HEK293 (cell line): Measurements from ENCODE around the gene NAGA.
A peak's percentile ranks its signal among the peaks of the same experiment; 100 is the strongest.

Experiments used
- CTCF ChIA-PET: fragments of 350-600 bp; formaldehyde crosslinking; extraction: SDS; loops from one replicate; lab custom pipeline; 2021; ENCODE audit warnings: antibody characterized with exemption; lab: Yijun Ruan, JAX
- POLR2A ChIA-PET: fragments of 300-600 bp; formaldehyde crosslinking; extraction: SDS; loops from one replicate; lab custom pipeline; 2020; ENCODE audit warnings: antibody characterized with exemption, inconsistent platforms; lab: Yijun Ruan, JAX
- H3K27ac ChIP-seq: fragments of 200-500 bp; sonication (Bioruptor generic); 2 replicates; pipeline ENCODE4 v1.5.1; 2014; ENCODE audit warnings: low read depth, low read length, control low read depth, inconsistent platforms; ENCODE audit errors: extremely low read depth
- H3K36me3 ChIP-seq, 2 experiments: fragments of 200-500 bp in 1 of 2; sonication (Bioruptor generic) in 1 of 2; 1 replicate in 1 of 2; 2 replicates in 1 of 2; pipeline ENCODE4 v1.5.1; 2014 to 2017; ENCODE audit warnings: inconsistent platforms in 2 of 2, low read length in 2 of 2; ENCODE audit not compliant: control insufficient read depth in 2 of 2, insufficient read depth in 1 of 2
- H3K4me1 ChIP-seq: fragments of 200-500 bp; sonication (Bioruptor generic); 2 replicates; pipeline ENCODE4 v1.5.1; 2014; ENCODE audit warnings: mild to moderate bottlenecking, low read length, inconsistent platforms; ENCODE audit not compliant: control insufficient read depth, insufficient read depth
- H3K4me3 ChIP-seq: 2 replicates; pipeline ENCODE4 v1.5.1; 2011; ENCODE audit warnings: low read depth, mild to moderate bottlenecking, control low read depth, low read length, moderate library complexity
- H3K9me3 ChIP-seq: fragments of 200-500 bp; sonication (Bioruptor generic); 2 replicates; pipeline ENCODE4 v1.5.1; 2014; ENCODE audit warnings: low read depth, low read length, inconsistent platforms; ENCODE audit not compliant: control insufficient read depth, insufficient read depth
- FEZF1 ChIP-seq: fragments of 450-650 bp; formaldehyde crosslinking; IDR thresholded peaks from 2 replicates; pipeline ENCODE4 v1.5.1; 2016; ENCODE audit warnings: missing biosample characterization, missing genetic modification characterization
- KLF7 ChIP-seq: fragments of 450-650 bp; formaldehyde crosslinking; IDR thresholded peaks from 2 replicates; pipeline ENCODE4 v1.5.1; 2016; ENCODE audit warnings: missing biosample characterization, missing genetic modification characterization, borderline replicate concordance
- OVOL3 ChIP-seq: fragments of 450-650 bp; formaldehyde crosslinking; IDR thresholded peaks from 2 replicates; pipeline ENCODE4 v1.5.1; 2016; ENCODE audit warnings: missing biosample characterization, missing genetic modification characterization
- SCRT2 ChIP-seq: fragments of 450-650 bp; formaldehyde crosslinking; IDR thresholded peaks from 2 replicates; pipeline ENCODE4 v1.5.1; 2016; ENCODE audit warnings: missing biosample characterization, missing genetic modification characterization
- YY1 ChIP-seq: fragments of 450-650 bp; formaldehyde crosslinking; IDR thresholded peaks from 2 replicates; pipeline ENCODE4 v1.5.1; 2018; ENCODE audit warnings: missing biosample characterization, missing genetic modification characterization
- YY2 ChIP-seq: fragments of 450-650 bp; formaldehyde crosslinking; IDR thresholded peaks from 2 replicates; pipeline ENCODE4 v1.5.1; 2016; ENCODE audit warnings: missing biosample characterization, missing genetic modification characterization
- ZNF175 ChIP-seq: fragments of 450-650 bp; formaldehyde crosslinking; IDR thresholded peaks from 2 replicates; pipeline ENCODE4 v1.5.1; 2016; ENCODE audit warnings: missing biosample characterization, missing genetic modification characterization
- ZNF24 ChIP-seq: fragments of 450-650 bp; formaldehyde crosslinking; IDR thresholded peaks from 2 replicates; pipeline ENCODE4 v1.5.1; 2016; ENCODE audit warnings: missing biosample characterization, missing genetic modification characterization
- ZNF266 ChIP-seq: fragments of 450-650 bp; formaldehyde crosslinking; IDR thresholded peaks from 2 replicates; pipeline ENCODE4 v1.5.1; 2016; ENCODE audit warnings: missing biosample characterization, missing genetic modification characterization, low read depth
- ZNF416 ChIP-seq: fragments of 450-650 bp; formaldehyde crosslinking; IDR thresholded peaks from 2 replicates; pipeline ENCODE4 v1.5.1; 2016; ENCODE audit warnings: missing biosample characterization, missing genetic modification characterization
- ZNF530 ChIP-seq: fragments of 450-650 bp; formaldehyde crosslinking; IDR thresholded peaks from 2 replicates; pipeline ENCODE4 v1.5.1; 2016; ENCODE audit warnings: low read depth, missing biosample characterization, missing genetic modification characterization
- ZSCAN16 ChIP-seq: fragments of 450-650 bp; formaldehyde crosslinking; IDR thresholded peaks from 2 replicates; pipeline ENCODE4 v1.5.1; 2016; ENCODE audit warnings: missing biosample characterization, missing genetic modification characterization
- ZSCAN30 ChIP-seq: fragments of 450-650 bp; IDR thresholded peaks from 2 replicates; pipeline ENCODE4 v1.5.1; 2018; ENCODE audit warnings: missing biosample characterization, mild to moderate bottlenecking, missing genetic modification characterization, moderate library complexity
- TF ChIP-seq, protein P1 (sequence below): fragments of 450-650 bp; formaldehyde crosslinking; IDR thresholded peaks from 2 replicates; pipeline ENCODE4 v1.5.1; 2016; ENCODE audit warnings: missing biosample characterization, missing genetic modification characterization
- TF ChIP-seq, protein P2 (sequence below): fragments of 450-650 bp; formaldehyde crosslinking; IDR thresholded peaks from 2 replicates; pipeline ENCODE4 v1.5.1; 2016; ENCODE audit warnings: missing biosample characterization, missing genetic modification characterization
- TF ChIP-seq, protein P3 (sequence below): sonication (generic); formaldehyde crosslinking; IDR thresholded peaks from 2 replicates; pipeline ENCODE4 v1.8.1; 2022; ENCODE audit warnings: mild to moderate bottlenecking, moderate library complexity, missing genetic modification reagents
- TF ChIP-seq, protein P4 (sequence below): fragments of 450-650 bp; formaldehyde crosslinking; IDR thresholded peaks from 2 replicates; pipeline ENCODE4 v1.5.1; 2016; ENCODE audit warnings: missing biosample characterization, missing genetic modification characterization
- TF ChIP-seq, protein P5 (sequence below): fragments of 450-650 bp; formaldehyde crosslinking; IDR thresholded peaks from 2 replicates; pipeline ENCODE4 v1.5.1; 2016; ENCODE audit warnings: missing biosample characterization, missing genetic modification characterization

NAGA gene

DNA sequence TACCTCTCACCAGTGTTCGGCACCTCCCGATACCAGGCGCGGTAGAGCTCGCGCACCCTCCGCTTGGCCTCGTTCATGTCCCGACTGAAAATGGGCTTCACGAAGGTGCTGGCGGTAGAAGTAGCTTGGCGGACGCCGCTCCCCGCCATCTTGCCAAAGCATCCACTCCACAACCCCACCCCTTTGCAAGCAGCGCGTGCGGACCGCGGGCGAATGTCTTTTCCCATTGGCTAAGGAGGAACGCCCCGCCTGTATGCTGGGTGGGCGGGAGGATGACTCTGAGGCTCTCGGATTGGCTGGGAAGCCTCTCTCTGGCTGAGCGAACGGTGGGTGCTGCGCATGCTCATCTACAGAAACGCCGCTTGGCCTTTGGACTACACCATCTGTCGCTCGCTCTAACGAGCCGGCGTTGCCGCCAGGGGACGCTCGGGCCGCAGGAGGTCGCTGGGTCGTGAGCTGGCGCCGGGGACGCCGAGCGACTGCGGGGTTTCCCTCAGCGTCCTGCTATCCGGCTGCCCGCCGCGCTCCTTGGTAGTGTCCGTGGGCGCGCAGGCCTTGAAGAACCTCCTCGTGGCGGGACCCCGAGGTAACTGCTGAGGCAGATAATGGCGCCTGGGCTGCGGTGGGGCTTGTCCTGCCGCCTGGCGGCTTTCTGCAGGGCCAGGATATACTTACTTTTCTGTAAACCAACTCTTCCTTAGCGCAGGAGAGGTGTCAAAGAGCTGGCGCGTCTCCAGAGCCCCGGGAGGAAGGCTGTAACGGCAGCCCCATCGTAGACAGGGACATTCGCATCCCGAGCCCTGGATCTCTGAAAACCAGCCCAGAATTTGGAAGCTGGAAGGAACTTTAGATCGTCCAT is 20.2 kb upstream of the NAGA start, which contains the start of gene NDUFA6 (continued):
- TF ChIP-seq ZSCAN30 (tag by site-specific recombination): peak; percentile 88
- TF ChIP-seq, protein P1, sequence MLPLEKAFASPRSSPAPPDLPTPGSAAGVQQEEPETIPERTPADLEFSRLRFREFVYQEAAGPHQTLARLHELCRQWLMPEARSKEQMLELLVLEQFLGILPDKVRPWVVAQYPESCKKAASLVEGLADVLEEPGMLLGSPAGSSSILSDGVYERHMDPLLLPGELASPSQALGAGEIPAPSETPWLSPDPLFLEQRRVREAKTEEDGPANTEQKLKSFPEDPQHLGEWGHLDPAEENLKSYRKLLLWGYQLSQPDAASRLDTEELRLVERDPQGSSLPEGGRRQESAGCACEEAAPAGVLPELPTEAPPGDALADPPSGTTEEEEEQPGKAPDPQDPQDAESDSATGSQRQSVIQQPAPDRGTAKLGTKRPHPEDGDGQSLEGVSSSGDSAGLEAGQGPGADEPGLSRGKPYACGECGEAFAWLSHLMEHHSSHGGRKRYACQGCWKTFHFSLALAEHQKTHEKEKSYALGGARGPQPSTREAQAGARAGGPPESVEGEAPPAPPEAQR (tag by site-specific recombination): no peak
- TF ChIP-seq FEZF1 (tag by site-specific recombination): no peak
- peak; percentile 79 for TF ChIP-seq YY1
- TF ChIP-seq, protein P2, sequence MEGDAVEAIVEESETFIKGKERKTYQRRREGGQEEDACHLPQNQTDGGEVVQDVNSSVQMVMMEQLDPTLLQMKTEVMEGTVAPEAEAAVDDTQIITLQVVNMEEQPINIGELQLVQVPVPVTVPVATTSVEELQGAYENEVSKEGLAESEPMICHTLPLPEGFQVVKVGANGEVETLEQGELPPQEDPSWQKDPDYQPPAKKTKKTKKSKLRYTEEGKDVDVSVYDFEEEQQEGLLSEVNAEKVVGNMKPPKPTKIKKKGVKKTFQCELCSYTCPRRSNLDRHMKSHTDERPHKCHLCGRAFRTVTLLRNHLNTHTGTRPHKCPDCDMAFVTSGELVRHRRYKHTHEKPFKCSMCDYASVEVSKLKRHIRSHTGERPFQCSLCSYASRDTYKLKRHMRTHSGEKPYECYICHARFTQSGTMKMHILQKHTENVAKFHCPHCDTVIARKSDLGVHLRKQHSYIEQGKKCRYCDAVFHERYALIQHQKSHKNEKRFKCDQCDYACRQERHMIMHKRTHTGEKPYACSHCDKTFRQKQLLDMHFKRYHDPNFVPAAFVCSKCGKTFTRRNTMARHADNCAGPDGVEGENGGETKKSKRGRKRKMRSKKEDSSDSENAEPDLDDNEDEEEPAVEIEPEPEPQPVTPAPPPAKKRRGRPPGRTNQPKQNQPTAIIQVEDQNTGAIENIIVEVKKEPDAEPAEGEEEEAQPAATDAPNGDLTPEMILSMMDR (tag by site-specific recombination): peak; percentile 100
- peak; percentile 20 for TF ChIP-seq ZNF24 (tag by site-specific recombination)

DNA sequence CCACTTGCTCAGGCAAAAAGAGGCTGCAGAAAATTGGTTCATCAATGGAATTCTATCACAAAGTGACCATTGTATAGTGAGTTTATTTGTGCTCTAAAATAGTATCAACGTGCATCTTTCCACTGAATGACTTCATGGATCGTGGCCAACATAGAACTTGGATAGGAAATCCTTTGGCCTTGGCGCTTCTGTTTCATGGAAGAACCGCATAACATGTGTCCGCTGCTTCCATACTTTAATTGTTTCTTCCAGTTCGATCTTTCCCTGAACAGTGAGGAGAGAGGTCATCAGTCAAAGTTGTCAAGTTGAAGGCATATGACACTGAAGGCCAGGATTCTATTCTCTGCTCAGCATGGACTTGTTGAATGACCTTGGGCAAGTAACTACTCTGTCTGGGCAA is 15.4 kb upstream of the NAGA start:
- H3K4me1 ChIP-seq: no peaks in the 10 kb centered on the region
- peaks cover 15 to 66% of the 10 kb centered on the region in 2 experiments for H3K36me3 ChIP-seq
- H3K9me3 ChIP-seq: no peaks in the 10 kb centered on the region
- TF ChIP-seq ZNF416 (no peak), ZNF24 (tag by site-specific recombination) (no peak), SCRT2 (tag by site-specific recombination) (peak; percentile 52)
- POLR2A ChIA-PET: interaction anchor here (1.2 kb wide), 1 partner anchor 497 kb away, joined by 3 read pairs; the partner anchor contains the start of gene PMM1
- no peak overlapping the region for H3K27ac ChIP-seq
- CTCF ChIA-PET: interaction anchor here (0.6 to 1.0 kb wide), 3 partner anchors 8 to 331 kb away, joined by 3 to 5 read pairs (median 3); no protein-coding TSS in a partner anchor
- H3K4me3 ChIP-seq: no peak overlapping the region

DNA sequence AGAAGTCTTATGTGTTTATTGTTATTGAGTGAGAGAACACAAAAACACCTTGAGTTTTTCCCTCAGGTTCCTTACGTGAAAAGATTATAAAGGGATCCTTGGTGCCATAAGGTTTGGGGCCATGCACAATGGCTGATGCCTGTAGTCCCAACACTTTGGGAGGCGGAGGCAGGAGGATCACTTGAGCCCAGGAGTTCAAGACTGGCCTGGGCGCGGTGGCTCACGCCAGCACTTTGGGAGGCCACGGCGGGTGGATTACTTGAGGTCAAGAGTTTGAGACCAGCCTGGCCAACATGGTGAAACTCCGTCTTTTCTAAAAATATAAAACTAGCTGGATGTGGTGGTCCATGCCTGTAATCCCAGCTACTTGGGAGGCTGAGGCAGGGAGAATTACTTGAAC is 14.3 kb upstream of the NAGA start:
- Histone ChIP-seq H3K36me3 (peaks cover 15 to 66% of the 10 kb centered on the region in 2 experiments), H3K27ac (no peak overlapping the region), H3K4me1 (peaks cover 4% of the 10 kb centered on the region; the same call in 1 of the 2 replicates), H3K4me3 (no peak overlapping the region), H3K9me3 (no peaks in the 10 kb centered on the region)
- CTCF ChIA-PET: interaction anchor here (1.0 kb wide), 1 partner anchor 28 kb away, joined by 3 read pairs; no protein-coding TSS in a partner anchor
- POLR2A ChIA-PET: interaction anchor here (0.6 to 1.3 kb wide), 3 partner anchors 138 to 930 kb away, joined by 3 to 6 read pairs (median 3); partner anchors contain the start of genes CENPM and PACSIN2
- no peak for TF ChIP-seq ZSCAN16 (tag by site-specific recombination)
- no peak for TF ChIP-seq ZNF530 (tag by site-specific recombination)
- no peak for TF ChIP-seq OVOL3 (tag by site-specific recombination)
- TF ChIP-seq ZNF175 (tag by site-specific recombination): no peak
- TF ChIP-seq YY2 (tag by site-specific recombination): no peak
- TF ChIP-seq ZNF266: no peak
- TF ChIP-seq, protein P3, sequence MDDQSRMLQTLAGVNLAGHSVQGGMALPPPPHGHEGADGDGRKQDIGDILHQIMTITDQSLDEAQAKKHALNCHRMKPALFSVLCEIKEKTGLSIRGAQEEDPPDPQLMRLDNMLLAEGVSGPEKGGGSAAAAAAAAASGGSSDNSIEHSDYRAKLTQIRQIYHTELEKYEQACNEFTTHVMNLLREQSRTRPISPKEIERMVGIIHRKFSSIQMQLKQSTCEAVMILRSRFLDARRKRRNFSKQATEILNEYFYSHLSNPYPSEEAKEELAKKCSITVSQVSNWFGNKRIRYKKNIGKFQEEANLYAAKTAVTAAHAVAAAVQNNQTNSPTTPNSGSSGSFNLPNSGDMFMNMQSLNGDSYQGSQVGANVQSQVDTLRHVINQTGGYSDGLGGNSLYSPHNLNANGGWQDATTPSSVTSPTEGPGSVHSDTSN: no peak
- TF ChIP-seq, protein P4, sequence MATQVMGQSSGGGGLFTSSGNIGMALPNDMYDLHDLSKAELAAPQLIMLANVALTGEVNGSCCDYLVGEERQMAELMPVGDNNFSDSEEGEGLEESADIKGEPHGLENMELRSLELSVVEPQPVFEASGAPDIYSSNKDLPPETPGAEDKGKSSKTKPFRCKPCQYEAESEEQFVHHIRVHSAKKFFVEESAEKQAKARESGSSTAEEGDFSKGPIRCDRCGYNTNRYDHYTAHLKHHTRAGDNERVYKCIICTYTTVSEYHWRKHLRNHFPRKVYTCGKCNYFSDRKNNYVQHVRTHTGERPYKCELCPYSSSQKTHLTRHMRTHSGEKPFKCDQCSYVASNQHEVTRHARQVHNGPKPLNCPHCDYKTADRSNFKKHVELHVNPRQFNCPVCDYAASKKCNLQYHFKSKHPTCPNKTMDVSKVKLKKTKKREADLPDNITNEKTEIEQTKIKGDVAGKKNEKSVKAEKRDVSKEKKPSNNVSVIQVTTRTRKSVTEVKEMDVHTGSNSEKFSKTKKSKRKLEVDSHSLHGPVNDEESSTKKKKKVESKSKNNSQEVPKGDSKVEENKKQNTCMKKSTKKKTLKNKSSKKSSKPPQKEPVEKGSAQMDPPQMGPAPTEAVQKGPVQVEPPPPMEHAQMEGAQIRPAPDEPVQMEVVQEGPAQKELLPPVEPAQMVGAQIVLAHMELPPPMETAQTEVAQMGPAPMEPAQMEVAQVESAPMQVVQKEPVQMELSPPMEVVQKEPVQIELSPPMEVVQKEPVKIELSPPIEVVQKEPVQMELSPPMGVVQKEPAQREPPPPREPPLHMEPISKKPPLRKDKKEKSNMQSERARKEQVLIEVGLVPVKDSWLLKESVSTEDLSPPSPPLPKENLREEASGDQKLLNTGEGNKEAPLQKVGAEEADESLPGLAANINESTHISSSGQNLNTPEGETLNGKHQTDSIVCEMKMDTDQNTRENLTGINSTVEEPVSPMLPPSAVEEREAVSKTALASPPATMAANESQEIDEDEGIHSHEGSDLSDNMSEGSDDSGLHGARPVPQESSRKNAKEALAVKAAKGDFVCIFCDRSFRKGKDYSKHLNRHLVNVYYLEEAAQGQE (tag by site-specific recombination): no peak
- TF ChIP-seq KLF7 (tag by site-specific recombination): no peak
- TF ChIP-seq, protein P5, sequence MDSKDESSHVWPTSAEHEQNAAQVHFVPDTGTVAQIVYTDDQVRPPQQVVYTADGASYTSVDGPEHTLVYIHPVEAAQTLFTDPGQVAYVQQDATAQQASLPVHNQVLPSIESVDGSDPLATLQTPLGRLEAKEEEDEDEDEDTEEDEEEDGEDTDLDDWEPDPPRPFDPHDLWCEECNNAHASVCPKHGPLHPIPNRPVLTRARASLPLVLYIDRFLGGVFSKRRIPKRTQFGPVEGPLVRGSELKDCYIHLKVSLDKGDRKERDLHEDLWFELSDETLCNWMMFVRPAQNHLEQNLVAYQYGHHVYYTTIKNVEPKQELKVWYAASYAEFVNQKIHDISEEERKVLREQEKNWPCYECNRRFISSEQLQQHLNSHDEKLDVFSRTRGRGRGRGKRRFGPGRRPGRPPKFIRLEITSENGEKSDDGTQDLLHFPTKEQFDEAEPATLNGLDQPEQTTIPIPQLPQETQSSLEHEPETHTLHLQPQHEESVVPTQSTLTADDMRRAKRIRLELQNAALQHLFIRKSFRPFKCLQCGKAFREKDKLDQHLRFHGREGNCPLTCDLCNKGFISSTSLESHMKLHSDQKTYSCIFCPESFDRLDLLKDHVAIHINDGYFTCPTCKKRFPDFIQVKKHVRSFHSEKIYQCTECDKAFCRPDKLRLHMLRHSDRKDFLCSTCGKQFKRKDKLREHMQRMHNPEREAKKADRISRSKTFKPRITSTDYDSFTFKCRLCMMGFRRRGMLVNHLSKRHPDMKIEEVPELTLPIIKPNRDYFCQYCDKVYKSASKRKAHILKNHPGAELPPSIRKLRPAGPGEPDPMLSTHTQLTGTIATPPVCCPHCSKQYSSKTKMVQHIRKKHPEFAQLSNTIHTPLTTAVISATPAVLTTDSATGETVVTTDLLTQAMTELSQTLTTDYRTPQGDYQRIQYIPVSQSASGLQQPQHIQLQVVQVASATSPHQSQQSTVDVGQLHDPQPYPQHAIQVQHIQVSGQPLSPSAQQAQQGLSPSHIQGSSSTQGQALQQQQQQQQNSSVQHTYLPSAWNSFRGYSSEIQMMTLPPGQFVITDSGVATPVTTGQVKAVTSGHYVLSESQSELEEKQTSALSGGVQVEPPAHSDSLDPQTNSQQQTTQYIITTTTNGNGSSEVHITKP (tag by site-specific recombination): no peak
